SKM-1 treated with dmso at 0.1 percent for 144 hours (cell line): Measurements from ENCODE around the gene SOX5.

ENCODE experiments used
- DNase-seq: peaks from one replicate; lab custom pipeline; 2025; ENCODE audit not compliant: unreplicated experiment; lab: John Stamatoyannopoulos, UW

The SOX5 gene

GRCh38 chr12:23621900-23622299, 327.6 kb downstream of the SOX5 start:
- no peak for DNase-seq

GRCh38 chr12:23618718-23619117, 330.8 kb downstream of the SOX5 start:
- no peak for DNase-seq

DNA sequence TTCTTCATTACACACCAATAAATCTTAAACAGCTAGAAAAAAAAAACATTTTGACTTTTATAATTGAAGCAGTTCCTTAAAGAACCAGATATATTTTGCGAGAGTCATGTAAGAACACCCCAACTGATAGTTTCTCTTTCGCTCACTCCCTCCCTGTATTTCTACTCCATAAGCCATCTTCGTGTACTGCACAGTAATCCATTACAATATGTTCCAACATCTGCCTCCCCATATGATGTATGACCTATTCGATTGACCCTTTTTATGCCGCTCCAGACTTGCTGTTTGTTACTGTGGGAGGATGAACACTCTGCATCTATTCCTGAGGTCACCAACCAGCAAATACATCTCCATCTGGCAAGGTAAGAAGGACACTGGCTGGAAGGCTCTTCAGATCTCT, 331.7 kb downstream of the SOX5 start:
- no peak for DNase-seq

DNA sequence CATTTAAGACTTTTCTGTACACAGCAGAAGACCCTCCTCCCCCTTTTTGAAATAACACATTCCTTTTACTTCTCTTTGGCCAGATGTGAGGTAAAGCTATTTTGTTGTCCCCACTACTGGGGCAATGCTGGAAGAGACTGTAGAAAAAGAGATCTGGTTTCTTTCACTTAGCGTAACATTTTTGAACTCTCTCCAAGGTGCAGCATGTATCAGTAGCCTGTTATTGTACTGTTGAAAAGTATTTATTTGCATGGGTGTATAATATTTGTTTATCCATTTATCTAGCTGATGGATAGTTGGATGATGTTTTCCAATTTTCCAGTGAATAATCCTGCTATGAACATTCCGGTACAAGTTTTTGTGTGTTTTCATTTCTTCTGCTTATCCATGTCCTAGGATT, 335.2 kb downstream of the SOX5 start:
- no peak for DNase-seq

DNA sequence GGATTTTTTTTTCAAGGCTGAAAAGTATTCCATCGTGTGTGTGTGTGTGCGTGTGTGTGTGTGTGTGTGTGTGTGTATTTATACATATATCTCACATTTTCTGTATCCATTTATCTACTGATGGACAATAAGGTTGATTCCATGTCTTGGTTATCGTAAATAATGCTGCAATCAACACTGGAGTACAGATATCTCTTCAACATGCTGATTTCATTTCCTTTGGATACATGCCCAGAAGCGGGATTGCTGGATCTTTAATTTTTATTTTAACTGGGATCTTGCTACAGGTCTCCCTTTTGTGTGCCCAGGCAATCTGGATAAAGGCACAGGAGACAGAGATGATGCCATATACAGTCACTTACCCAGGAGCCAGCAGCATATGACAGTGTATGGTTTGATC, 338.1 kb downstream of the SOX5 start:
- DNase-seq, result no peak

- no peak for DNase-seq
Observed at GRCh38 chr12:23600919-23601318, 348.6 kb downstream of the SOX5 start.

DNA sequence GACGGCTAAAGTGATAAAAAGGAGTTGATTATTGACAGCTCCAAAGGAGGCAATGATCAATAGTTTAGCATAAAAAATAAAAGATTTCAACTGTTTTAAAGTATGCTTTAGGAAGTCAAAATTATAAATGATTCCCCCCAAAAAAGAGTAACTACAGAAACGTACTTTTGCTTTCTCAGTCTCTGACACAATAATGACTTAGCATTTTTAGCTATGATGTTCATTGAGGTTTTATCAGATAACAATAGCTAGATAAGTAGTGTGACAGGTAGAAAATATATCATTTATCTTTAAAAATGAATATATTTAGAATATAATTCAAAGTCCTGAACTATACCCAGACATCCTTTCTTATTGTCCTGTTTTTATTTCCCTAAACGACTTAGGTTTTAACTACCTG, 352.9 kb downstream of the SOX5 start:
- no peak for DNase-seq

GRCh38 chr12:23587833-23588559, 361.5 kb downstream of the SOX5 start:
- DNase-seq, result no peak

DNA sequence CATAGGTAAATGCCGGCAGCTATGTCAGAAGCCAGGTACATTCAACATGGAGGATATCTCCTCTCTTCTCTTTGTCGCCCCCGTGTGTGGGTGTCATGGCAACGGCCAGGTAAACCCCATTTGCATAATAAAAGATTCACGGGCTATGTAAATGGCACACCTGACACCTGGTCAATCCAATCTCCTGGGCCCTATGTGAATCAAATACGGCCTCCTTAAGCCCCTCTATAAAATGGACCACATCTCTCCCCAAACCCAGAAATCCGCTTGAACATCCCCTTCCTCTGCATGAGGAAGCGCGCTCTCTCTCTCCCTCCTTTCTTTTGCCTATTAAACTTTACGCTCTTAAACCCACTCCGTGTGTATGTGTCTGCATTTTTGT, 363.7 kb downstream of the SOX5 start:
- no peak for DNase-seq

DNA sequence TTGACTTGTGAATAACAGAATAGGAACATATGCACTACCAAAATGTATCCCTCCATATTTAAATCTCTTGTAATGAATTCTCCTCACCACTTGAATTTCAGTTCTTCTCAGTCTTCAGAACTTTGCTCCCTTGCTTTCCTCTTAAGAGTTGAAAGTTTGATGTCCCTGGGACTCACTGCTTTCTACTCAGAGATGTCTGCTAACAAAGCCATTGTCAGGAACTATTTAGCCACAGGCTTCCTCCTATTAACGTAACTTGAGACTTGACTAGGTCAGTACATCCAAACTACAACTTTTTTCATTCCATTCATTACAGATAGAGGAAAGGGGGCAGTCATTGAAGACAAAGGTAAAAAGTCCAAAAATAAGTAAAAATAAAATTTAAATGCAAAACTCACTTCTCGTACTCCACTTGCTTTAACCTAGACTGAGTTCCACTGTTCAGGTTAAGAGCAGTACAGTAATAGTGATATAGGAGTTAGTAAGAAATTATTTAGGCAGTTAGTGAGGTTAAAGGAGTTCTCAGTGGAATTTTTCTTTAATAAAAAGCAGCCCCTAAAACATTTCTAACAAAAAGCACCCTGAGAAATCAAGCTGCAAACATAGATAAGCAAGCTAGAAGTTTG, 364.2 kb downstream of the SOX5 start:
- DNase-seq, result no peak

GRCh38 chr12:23581913-23582312, 367.6 kb downstream of the SOX5 start:
- DNase-seq, result no peak

DNA sequence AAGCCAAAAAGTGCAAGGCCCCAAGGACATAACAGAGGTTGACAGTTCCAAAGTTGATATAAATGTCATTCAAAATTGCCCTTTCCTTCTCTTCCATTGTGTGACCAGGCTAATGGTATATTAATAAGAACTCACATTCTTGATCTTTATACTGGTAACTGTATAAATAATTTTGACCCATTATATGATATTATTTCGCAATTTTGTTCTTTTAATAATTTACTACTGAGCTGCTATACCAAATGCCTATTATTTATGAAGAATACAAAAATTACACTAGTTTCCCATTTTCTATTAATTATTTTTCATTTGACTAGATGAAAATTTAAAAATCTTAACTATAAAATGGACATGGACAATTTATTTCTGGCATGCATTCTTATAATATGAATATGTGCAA, 370.2 kb downstream of the SOX5 start:
- DNase-seq, result no peak

- DNase-seq, result no peak
Observed at GRCh38 chr12:23576372-23576771, 373.1 kb downstream of the SOX5 start.

GRCh38 chr12:23569356-23569755, 380.1 kb downstream of the SOX5 start:
- no peak for DNase-seq

- no peak for DNase-seq
Observed at GRCh38 chr12:23566133-23566532, 383.3 kb downstream of the SOX5 start.

GRCh38 chr12:23564451-23565152, 384.9 kb downstream of the SOX5 start:
- DNase-seq, result no peak

DNA sequence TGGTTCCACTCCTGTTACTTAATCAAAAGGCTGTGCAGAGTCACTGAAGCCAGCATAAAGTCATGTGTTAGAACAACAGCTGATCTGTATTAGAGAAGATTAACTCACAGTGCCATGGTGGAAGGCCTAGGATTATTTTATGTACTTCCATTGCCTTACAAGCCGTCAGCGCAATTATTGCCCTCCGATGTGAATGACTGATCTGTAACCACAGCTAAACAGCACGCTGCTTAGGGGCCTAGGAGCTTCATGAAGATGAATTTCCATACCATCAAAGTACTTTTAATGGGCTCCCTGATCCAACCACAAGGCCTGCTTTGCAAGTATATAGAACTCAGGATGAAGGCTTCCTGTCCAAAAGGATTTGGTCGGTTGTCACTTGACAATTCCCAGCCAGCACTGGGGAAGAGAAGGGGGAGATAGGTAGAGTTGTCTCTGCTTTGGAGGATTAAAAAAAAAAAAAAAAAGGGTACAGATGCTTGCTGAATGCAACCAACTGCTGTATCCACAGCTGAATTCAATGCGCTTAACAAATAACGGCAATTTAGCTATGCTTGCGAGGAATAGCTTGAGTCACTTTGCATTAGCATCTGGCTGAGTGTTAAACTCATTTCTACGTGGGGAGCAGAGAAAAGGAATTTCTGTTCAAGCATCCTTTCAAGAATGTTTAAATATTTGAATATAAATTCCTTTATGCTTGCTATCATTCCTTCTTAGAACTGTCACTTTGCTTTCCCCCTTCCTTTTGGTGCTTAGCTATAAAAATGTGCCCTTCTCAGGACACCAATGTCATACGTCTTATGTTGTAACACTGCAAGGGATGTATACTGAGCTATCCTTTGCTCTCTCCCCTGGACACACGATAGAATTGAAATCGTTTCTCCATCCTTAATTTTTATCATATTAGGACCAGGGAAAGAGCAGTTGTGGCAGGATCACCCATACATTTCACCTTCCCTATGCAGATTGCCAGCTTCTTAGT, 387.8 kb downstream of the SOX5 start:
- DNase-seq, result no peak

GRCh38 chr12:23560611-23561010, 388.9 kb downstream of the SOX5 start:
- DNase-seq, result no peak

DNA sequence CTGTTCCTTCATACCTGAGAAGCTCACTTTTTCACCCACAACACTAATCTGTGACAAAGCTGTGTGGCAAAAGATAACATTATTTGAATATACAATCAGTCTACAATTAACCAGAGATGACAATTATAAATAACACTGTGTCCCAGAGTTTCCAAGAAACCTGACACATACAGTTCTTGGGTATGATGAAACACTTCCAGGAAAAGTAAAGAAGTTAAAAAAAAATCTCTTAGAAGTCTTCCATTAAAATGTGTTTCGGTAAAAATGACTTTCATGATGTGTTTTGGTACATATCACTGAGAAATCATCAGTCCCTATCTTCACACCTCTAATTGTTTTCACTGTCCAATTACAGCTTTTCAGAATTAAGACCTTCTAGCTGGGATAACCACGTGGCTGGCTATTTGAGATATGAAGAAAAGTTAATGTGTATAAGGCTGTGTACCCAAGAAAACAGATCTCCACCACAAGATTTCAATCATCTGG, 390.2 kb downstream of the SOX5 start:
- DNase-seq, result no peak

- no peak for DNase-seq
Observed at GRCh38 chr12:23556661-23557060, 392.8 kb downstream of the SOX5 start.

GRCh38 chr12:23555825-23556207, 393.7 kb downstream of the SOX5 start:
- DNase-seq, result no peak
